DMS53 treated with DMSO at 0.1 percent for 48 hours (cell line): Measurements from ENCODE around the gene PCDH9.

Experiments
- DNase-seq: peaks from one replicate; lab custom pipeline; 2025; ENCODE audit not compliant: unreplicated experiment; lab: John Stamatoyannopoulos, UW

PCDH9 gene

GRCh38 chr13:66506051-66506777 lies 723.9 kb downstream of the PCDH9 start:
- DNase-seq = no peak

DNA sequence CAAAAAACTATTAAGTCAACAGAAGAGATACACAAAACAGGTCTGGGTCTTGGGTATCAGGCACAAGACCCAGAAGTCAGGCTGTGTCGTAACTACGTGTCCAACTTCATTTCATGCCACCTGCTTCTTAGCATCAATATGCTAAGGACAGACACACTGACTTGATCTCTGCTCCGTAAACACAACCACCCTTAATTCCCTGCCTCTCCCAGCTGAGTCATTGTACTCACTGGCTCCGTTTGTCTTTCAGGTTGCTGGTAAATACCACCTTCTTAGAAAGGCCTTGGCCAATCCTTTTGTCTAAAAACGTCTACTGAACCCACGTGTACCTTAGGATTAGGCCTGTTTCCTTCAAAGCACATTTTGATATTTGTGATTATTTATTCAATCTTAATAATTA lies 726.2 kb downstream of the PCDH9 start:
- no peak for DNase-seq

- DNase-seq = no peak
These were observed 729.0 kb downstream of the PCDH9 start for GRCh38 chr13:66501181-66501580.

DNA sequence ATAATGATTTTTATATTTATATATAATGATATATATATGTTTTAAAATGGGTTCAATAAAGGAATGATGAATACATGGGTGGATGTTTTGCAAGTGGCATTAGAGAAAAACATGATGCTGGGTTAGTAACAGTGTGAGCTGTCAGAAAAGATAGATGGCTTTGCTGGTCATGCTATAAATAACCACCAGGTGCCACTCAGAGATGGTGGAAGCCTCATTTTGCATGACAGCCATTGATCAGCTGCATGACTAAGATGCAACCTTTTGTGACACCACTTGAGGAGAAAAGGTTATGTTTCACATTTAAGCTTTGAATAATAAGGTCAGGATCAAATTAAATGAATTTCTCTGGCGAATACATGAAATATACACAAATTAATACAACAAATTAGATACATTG lies 737.7 kb downstream of the PCDH9 start:
- peak; percentile 12 for DNase-seq

DNA sequence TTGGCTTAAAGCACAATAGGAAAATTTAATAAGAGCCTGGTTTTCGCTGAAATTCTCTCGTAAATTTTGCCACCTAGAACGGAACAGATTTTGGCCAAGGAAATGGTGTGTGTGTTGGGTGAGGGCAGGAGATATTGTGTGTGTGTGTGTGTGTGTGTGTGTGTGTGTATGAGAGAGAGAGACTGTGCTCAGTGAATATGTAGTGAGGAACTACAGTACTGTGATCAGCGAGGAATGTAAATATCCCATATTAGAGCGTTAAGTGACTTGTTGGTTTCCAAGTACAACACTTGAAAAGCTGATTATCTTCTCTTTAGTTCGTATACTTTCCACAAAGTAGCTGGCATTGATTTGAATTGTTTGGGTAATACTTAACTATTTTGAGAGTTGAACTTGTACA lies 738.9 kb downstream of the PCDH9 start:
- DNase-seq = no peak

DNA sequence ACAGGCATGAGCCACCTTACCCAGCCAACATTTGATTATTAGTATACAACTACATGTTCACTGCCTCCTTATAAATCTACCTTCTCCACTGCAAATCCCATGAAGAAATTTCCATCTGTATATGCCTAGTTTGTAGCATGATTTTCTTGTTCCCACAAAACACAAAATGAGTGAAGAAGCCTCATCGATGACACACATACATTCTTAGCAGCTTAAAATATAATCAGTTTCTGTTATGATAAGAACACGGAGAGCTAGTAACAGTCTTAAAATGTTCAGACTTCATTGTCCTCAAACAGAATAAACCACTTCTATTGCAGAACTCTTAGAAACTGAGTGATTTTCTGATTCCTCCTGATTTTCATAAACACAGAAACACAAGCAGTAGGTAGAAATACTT lies 740.5 kb downstream of the PCDH9 start:
- no peak for DNase-seq

GRCh38 chr13:66489172-66489571 lies 741.0 kb downstream of the PCDH9 start:
- DNase-seq = no peak

GRCh38 chr13:66483712-66484111 lies 746.4 kb downstream of the PCDH9 start:
- DNase-seq = no peak

- no peak for DNase-seq
These were observed 747.3 kb downstream of the PCDH9 start for GRCh38 chr13:66482836-66483235.

GRCh38 chr13:66477816-66478215 lies 752.3 kb downstream of the PCDH9 start:
- DNase-seq = no peak

- DNase-seq = no peak
These were observed 755.1 kb downstream of the PCDH9 start for GRCh38 chr13:66475061-66475460.

DNA sequence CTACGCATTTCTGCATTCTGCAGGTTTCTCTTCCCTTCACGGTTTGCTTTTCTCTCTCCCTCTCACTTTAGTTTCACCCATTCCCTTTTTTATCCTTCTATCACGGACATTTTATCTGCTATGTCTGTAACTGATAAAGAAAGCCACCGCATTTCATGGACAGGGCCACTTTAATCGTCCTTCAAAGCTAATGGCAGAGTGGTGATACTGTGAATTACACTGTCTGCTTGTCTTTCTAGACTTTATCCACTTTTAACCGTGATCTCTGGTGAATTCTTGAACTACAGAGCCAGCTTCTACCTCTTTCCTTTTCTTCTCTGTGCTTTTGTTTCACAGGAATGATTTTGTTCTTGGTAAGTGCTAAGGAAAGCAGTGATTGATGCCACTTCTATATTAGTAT lies 760.4 kb downstream of the PCDH9 start:
- DNase-seq = no peak

DNA sequence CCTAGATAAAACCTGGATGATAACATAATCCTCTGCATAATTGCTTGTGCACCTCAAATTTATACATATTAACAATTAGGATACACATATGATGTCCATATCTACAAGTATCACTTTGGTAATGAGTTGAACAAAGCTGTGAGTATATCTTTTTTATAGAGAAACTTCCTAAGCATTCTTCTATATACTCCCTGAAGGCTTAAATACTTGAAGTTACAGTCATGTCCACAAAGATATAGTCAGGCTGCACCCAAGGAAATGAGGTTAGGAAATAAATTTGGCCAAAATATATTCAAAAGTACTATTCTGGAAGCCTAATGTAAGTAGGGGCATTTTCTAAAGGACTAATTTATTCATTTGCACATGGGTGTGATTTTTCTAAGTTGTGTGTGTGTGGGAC lies 761.5 kb downstream of the PCDH9 start:
- DNase-seq = no peak

DNA sequence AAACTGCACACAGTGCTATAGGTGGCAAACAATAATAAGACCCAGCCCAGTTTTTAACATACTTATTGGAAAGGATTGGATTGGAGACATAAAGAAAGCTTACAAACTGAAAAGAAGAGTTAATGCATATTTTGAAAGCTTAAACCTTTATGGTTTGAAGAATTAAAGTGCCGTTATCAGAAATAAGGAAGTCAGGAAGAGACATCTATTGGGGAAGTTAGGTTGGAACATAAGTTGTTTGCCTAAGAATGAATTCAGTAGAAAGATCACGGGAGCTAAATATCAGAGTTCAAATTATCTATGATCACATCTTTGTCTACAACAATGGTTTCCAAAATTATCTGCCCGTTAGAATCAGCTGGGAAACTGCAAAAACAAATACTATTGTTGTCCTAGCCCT lies 767.9 kb downstream of the PCDH9 start:
- no peak for DNase-seq

DNA sequence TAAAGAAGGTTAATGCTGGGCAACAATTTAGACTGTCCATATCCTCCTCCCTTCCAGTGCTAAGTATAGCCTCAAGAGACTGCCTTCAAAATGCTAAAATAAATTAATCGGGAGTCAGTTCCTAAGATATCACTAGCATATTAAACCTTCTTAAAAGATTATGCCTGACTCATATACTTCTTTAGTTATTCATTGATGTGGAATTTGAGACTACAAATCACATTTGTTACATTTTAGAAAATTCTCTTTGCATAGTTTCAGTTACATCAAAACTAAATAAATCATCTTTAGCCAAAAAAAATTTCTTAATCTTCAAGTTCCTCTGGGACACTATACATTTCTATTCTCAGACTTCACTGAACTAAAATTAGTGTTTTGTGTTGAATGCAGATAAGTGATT lies 769.1 kb downstream of the PCDH9 start:
- DNase-seq = no peak

- no peak for DNase-seq
These were observed 770.5 kb downstream of the PCDH9 start for GRCh38 chr13:66459634-66460033.

- no peak for DNase-seq
These were observed 771.0 kb downstream of the PCDH9 start for GRCh38 chr13:66459143-66459542.

DNA sequence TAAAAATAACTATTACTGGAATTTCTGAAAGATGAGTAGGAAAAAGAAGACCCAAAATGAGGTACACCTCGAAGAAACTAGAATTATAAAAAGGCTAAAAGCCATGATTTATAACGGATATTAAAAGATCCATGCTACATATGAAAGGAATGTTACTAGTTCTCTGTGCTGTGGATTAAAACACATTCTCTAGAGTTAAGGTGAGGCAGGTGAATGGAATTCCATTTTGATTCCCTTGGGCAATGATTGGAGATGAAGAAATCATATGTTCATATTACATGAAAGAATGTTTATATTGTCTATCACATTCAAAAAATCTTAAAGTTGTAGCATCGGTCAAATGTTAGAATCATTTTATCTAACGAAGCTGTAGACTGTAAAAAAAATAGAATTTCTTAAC lies 783.7 kb downstream of the PCDH9 start:
- DNase-seq = no peak

DNA sequence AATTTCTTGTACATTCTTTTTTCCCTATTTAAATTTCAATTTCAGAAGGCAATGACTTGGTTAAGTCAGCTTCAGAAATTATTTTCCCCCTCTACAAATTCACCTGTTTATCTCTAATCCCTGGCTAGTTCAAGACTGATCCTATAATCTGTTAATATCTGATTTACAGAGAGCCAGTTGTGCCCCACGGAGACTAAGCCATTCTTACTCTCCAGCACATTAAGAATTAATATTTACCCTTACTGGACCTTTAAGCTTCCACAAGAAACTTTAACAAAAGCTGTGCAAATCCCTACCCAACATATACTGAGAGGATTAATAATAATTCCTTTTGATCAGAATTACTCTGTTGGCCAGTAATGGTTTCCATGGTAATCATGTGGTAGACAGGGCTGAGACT lies 786.2 kb downstream of the PCDH9 start:
- DNase-seq = no peak

DNA sequence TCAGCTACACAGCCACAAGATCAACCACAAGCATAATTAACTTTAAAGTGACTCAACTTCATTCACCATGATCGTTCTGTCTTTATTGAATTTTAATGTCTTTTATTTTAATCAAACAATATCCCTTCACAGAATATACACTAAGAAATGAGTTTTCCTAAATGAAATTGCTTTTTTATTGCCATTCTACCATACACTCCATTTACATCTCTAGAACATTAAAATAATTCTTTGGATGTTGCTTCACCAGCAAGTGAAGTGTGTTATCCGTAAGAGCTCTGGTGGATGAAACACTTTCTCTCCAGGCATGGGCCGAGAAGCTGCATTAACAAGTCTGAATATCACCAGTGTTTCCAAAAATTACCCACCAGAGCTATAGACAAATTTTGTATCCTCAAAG lies 789.2 kb downstream of the PCDH9 start:
- DNase-seq = no peak

DNA sequence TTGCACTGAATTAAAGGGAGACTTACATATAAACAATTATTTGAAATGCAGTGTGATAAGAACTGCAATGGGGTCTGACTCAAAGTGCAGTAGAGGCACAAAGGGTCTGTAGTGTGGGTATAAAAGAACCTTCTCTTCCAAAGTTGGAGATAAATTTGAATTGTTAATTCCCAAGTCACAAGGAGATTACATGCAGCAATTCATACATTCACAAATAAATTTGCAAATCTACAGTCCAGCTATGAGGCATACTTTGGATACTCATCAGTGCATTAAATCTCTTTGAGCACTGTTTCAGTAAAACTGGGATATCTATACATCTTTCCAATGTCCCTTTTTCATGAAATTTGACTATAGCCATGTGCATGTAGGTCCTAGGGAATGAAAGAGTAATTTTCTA lies 799.4 kb downstream of the PCDH9 start:
- DNase-seq = no peak

DNA sequence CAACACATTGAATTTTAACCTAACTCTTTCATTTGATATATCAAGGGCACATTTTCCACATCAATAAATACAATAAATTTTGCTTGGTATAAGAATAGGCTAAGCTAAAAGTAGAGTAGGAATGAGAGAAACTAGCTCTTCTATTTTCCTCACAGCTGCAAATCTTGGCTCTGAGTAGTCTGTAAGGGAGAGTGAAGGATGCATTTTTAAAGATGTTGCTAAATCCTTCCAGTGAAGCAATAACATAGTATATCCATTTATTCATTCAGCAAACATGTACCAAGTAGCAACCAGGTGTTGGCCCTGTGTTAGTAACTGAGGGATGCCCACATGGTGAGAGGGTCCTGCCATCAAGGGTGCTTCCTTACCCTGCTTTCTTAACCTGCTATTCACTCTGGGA lies 799.9 kb downstream of the PCDH9 start:
- DNase-seq = no peak

DNA sequence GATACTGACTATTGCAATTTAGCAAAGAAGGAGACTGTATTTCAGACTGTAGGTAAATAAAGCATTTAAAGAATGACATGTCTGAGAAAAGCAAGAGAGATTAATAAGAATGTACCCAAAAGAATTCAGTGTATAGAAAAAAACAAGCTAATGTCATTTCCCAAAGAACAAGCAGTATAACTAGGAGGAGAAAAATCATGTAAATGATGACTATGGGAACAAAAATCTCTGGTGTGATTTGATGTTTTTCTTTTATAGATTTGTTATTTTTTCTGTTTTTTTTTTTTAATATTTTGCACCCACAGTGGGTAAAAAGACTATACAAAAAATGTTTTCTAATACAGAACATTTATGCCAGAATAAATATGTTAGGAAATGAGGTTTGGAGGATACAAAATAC lies 801.0 kb downstream of the PCDH9 start:
- DNase-seq = no peak
